SIG-M5 treated with dmso at 0.1 percent for 504 hours (cell line): ENCODE data around the gene FGD6.
"Not testable (repeated sequence)": the region's sequence is repeated elsewhere in the genome, so short reads cannot be mapped to it uniquely, and the experiment has no call there.

Source experiments
- DNase-seq: peaks from one replicate; lab custom pipeline; 2025; ENCODE audit not compliant: unreplicated experiment; lab: John Stamatoyannopoulos, UW

Gene FGD6

GRCh38 chr12:95130096-95130495, 87.2 kb downstream of the FGD6 start:
- no peak for DNase-seq

- DNase-seq, result no peak
Measured at GRCh38 chr12:95129115-95129514, 88.2 kb downstream of the FGD6 start.

- DNase-seq, result no peak
Measured at GRCh38 chr12:95126736-95127135, 90.5 kb downstream of the FGD6 start.

GRCh38 chr12:95126076-95126475, 91.2 kb downstream of the FGD6 start:
- DNase-seq, result no peak

- no peak for DNase-seq
Measured at GRCh38 chr12:95124106-95124505, 93.2 kb downstream of the FGD6 start.

GRCh38 chr12:95118788-95119179, 98.5 kb downstream of the FGD6 start:
- DNase-seq, result no peak

GRCh38 chr12:95118138-95118787, 99.0 kb downstream of the FGD6 start:
- DNase-seq, result no peak

- peak; percentile 70 for DNase-seq
Measured at GRCh38 chr12:95117178-95117599, 100.1 kb downstream of the FGD6 start.

- no peak for DNase-seq
Measured at GRCh38 chr12:95116773-95117172, 100.5 kb downstream of the FGD6 start.

GRCh38 chr12:95116341-95116740, 100.9 kb downstream of the FGD6 start:
- no peak for DNase-seq

GRCh38 chr12:95115641-95116040, 101.6 kb downstream of the FGD6 start:
- no peak for DNase-seq

- no peak for DNase-seq
Measured at GRCh38 chr12:95114766-95115405, 102.4 kb downstream of the FGD6 start.

- DNase-seq, result no peak
Measured at GRCh38 chr12:95107362-95107761, 109.9 kb downstream of the FGD6 start.

GRCh38 chr12:95105540-95105939, 111.7 kb downstream of the FGD6 start:
- DNase-seq, result no peak

GRCh38 chr12:95104919-95105452, 112.3 kb downstream of the FGD6 start:
- no peak for DNase-seq

- DNase-seq, result peak; percentile 97
Measured at GRCh38 chr12:95102916-95103671, 114.2 kb downstream of the FGD6 start.

GRCh38 chr12:95101957-95102356, 115.3 kb downstream of the FGD6 start:
- DNase-seq, result not testable (repeated sequence)

- no peak for DNase-seq
Measured at GRCh38 chr12:95100264-95101190, 116.7 kb downstream of the FGD6 start.

- no peak for DNase-seq
Measured at GRCh38 chr12:95099270-95099790, 117.9 kb downstream of the FGD6 start.

GRCh38 chr12:95096852-95097251, 120.4 kb downstream of the FGD6 start:
- DNase-seq, result no peak

GRCh38 chr12:95096378-95096777, 120.9 kb downstream of the FGD6 start:
- DNase-seq, result no peak
